Measurements from ENCODE around the gene KYAT1. TPM values are rescaled to one million over a fixed set of nuclear protein-coding genes. Genes with fewer than 3 reads are reported as not detected.

Gene KYAT1
- total RNA-seq, 1 experiment from 2014 or later: 7.8 TPM

DNA sequence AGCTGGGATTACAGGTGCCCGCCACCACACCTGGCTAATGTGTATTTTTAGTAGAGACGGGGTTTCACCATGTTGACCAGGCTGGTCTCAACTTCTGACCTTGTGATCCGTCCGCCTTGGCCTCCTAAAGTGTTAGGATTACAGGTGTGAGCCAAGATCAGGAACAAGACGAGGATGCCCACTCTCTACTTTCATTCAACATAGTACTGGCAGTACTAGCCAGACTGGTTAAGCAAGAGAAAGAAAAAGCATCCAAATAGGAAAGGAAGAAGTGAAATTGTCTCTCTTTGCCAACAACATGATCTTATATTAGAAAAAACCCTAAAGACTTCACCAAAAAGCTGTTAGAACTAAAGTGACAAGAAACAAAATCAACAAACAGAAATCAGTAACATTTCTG, 70.9 kb downstream of the KYAT1 start:
- peaks cover 19% of the 10 kb centered on the region for H3K36me3 Mint-ChIP-seq (ENCODE audit: insufficient read depth, unreplicated experiment)
- Histone ChIP-seq H3K27me3 (replicated peaks; ENCODE audit: control insufficient read depth, insufficient read depth, low read length) (no peaks in the 10 kb centered on the region), H3K4me1 (no peaks in the 10 kb centered on the region), H3K9me3 (no peaks in the 10 kb centered on the region), H3K4me3 (ENCODE audit: low read depth, low read length) (no peak overlapping the region), H3K36me3 (ENCODE audit: control insufficient read depth, insufficient read depth, low read length) (no peaks in the 10 kb centered on the region; the same call in 1 of the 2 replicates)
- CTCF ChIA-PET: no interaction called here
- TF ChIP-seq, protein P1, sequence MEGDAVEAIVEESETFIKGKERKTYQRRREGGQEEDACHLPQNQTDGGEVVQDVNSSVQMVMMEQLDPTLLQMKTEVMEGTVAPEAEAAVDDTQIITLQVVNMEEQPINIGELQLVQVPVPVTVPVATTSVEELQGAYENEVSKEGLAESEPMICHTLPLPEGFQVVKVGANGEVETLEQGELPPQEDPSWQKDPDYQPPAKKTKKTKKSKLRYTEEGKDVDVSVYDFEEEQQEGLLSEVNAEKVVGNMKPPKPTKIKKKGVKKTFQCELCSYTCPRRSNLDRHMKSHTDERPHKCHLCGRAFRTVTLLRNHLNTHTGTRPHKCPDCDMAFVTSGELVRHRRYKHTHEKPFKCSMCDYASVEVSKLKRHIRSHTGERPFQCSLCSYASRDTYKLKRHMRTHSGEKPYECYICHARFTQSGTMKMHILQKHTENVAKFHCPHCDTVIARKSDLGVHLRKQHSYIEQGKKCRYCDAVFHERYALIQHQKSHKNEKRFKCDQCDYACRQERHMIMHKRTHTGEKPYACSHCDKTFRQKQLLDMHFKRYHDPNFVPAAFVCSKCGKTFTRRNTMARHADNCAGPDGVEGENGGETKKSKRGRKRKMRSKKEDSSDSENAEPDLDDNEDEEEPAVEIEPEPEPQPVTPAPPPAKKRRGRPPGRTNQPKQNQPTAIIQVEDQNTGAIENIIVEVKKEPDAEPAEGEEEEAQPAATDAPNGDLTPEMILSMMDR (IDR thresholded peaks at IDR 0.05; ENCODE audit: insufficient read depth in 1 of 2, low read depth in 1 of 2, low read length in 1 of 2, severe bottlenecking in 1 of 2, unreplicated experiment in 1 of 2): no peak
- no peaks in the 10 kb centered on the region for H3K27me3 Mint-ChIP-seq (ENCODE audit: insufficient read depth, unreplicated experiment)
- POLR2A ChIA-PET: no interaction called here
- no TSS peak for BruUV-seq (replicated peaks)
- H3K4me1 Mint-ChIP-seq (ENCODE audit: low read depth, unreplicated experiment): no peaks in the 10 kb centered on the region
- no peak overlapping the region for H3K4me3 Mint-ChIP-seq (ENCODE audit: unreplicated experiment)
- H3K27ac Mint-ChIP-seq (ENCODE audit: unreplicated experiment): no peak overlapping the region
- H3K9me3 Mint-ChIP-seq (ENCODE audit: unreplicated experiment): no peaks in the 10 kb centered on the region
- no peak for DNase-seq
- intact Hi-C loops (cut with micrococcal nuclease; ENCODE audit: unreplicated experiment): no loop called here

DNA sequence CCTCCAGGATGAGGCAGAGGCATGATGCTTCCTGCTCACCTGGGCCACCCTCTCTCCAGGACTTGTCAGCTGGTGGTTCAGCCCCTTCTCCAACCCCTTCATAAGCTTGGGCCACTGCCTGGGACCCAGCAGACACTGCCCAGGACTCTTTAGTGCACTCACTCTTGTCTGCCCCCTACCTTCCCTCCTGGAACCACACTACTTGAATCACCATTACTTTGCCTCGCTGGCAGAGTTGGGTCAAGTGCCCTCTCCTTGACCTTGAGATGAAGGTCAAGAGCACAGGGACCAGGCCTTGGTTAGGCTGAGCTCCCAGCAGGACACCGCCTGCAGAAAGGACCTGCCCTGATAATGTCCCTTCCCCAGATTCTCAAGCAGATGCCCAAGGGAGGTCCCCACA, 71.9 kb downstream of the KYAT1 start:
- no peaks in the 10 kb centered on the region for H3K9me3 ChIP-seq
- H3K27me3 Mint-ChIP-seq (ENCODE audit: insufficient read depth, unreplicated experiment): no peaks in the 10 kb centered on the region
- intact Hi-C loops (cut with micrococcal nuclease; ENCODE audit: unreplicated experiment): no loop called here
- CTCF ChIA-PET: no interaction called here
- TF ChIP-seq, protein P1 (IDR thresholded peaks at IDR 0.05; ENCODE audit: insufficient read depth in 1 of 2, low read depth in 1 of 2, low read length in 1 of 2, severe bottlenecking in 1 of 2, unreplicated experiment in 1 of 2): no peak
- no peaks in the 10 kb centered on the region for H3K9me3 Mint-ChIP-seq (ENCODE audit: unreplicated experiment)
- POLR2A ChIA-PET: no interaction called here
- H3K27me3 ChIP-seq (replicated peaks; ENCODE audit: control insufficient read depth, insufficient read depth, low read length): no peaks in the 10 kb centered on the region
- H3K4me3 Mint-ChIP-seq (ENCODE audit: unreplicated experiment): no peak overlapping the region
- H3K36me3 ChIP-seq (ENCODE audit: control insufficient read depth, insufficient read depth, low read length): no peaks in the 10 kb centered on the region; the same call in 1 of the 2 replicates
- no peaks in the 10 kb centered on the region for H3K4me1 Mint-ChIP-seq (ENCODE audit: low read depth, unreplicated experiment)
- no peaks in the 10 kb centered on the region for H3K4me1 ChIP-seq
- no peak for DNase-seq
- no peak overlapping the region for H3K27ac Mint-ChIP-seq (ENCODE audit: unreplicated experiment)
- H3K36me3 Mint-ChIP-seq (ENCODE audit: insufficient read depth, unreplicated experiment): peaks cover 13% of the 10 kb centered on the region
- no peak overlapping the region for H3K4me3 ChIP-seq (ENCODE audit: low read depth, low read length)
- no TSS peak for BruUV-seq (replicated peaks)

DNA sequence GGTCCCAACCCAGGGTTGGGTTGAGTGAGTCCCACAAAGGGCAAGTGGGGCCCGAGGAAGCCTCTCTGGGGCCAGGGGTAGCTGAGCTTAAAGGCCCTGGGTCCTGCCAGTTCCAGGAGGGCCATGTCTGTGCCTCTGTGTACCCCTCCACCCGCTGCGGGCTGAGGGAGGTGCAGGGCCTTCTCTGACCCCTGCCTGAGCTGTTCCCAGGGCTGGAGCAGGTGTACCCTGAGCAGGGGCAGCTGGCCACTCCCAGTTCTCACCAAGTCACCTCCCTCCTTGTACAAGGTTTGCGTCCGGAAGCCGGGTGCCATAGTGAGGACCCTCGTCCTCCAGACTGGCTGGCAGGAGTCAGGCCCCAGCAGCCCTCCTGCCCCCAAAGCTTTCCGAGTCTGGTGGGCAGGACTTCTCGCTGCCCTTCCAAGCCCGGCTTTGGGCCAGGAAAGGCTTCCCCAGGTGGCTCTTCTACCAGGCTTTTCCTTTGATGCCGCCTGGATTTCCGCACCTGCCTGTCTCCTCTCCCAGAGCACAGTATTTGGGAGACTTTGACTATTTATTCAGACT, 72.6 kb downstream of the KYAT1 start:
- TF ChIP-seq, protein P1 (IDR thresholded peaks at IDR 0.05; ENCODE audit: insufficient read depth in 1 of 2, low read depth in 1 of 2, low read length in 1 of 2, severe bottlenecking in 1 of 2, unreplicated experiment in 1 of 2): no peak
- no TSS peak for BruUV-seq (replicated peaks)
- Mint-ChIP-seq H3K9me3 (ENCODE audit: unreplicated experiment) (no peaks in the 10 kb centered on the region), H3K4me3 (ENCODE audit: unreplicated experiment) (no peak overlapping the region), H3K27ac (ENCODE audit: unreplicated experiment) (no peak overlapping the region), H3K36me3 (ENCODE audit: insufficient read depth, unreplicated experiment) (peaks cover 10% of the 10 kb centered on the region), H3K27me3 (ENCODE audit: insufficient read depth, unreplicated experiment) (no peaks in the 10 kb centered on the region), H3K4me1 (ENCODE audit: low read depth, unreplicated experiment) (no peaks in the 10 kb centered on the region)
- Histone ChIP-seq H3K4me1 (no peaks in the 10 kb centered on the region), H3K27me3 (replicated peaks; ENCODE audit: control insufficient read depth, insufficient read depth, low read length) (no peaks in the 10 kb centered on the region), H3K4me3 (ENCODE audit: low read depth, low read length) (no peak overlapping the region), H3K36me3 (ENCODE audit: control insufficient read depth, insufficient read depth, low read length) (no peaks in the 10 kb centered on the region; the same call in 1 of the 2 replicates), H3K9me3 (no peaks in the 10 kb centered on the region)
- CTCF ChIA-PET: no interaction called here
- intact Hi-C loops (cut with micrococcal nuclease; ENCODE audit: unreplicated experiment): no loop called here
- POLR2A ChIA-PET: interaction anchor here (0.8 kb wide), 1 partner anchor 118 kb away, joined by 4 read pairs; no protein-coding TSS in a partner anchor
- no peak for DNase-seq

All from Caco-2 (cell line).